ENCODE measurements around the gene CNTN2.

DNA sequence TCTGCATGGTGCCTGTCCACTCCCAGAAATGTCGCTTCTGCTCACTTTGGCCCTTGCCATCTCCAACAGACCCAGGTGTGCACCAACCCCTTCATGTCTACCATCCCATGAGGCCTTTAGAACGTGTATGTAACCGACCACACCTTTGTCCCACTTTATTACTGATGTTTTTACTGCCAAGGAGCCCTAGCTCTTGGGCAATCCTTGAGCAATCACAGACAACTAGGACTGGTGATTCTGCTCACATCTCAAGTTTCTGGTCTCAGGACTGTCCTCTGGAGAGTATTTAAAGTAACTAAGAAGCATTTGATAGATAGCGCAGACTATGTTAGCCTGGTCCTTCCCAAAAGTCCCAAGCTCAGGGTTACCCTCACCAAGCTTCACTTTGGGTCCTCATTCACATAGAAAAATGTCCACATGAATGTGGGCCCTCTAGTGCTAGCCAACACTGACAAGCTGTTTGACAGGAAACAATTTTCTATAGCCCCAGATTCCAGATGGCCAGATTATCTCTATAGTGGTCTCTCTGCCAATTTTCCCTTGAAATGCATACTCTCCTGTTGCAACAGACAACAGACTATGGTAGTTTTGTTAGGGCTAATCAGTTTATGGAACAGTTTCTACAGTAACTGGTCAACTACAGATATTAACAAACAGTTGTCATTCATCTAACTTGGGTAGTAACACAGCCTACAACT is 48.2 kb downstream of the CNTN2 start:
- TF ChIP-seq EZH2 (IDR thresholded peaks at IDR 0.05; ENCODE audit: low read depth) = no peak
- TF ChIP-seq, protein P1, sequence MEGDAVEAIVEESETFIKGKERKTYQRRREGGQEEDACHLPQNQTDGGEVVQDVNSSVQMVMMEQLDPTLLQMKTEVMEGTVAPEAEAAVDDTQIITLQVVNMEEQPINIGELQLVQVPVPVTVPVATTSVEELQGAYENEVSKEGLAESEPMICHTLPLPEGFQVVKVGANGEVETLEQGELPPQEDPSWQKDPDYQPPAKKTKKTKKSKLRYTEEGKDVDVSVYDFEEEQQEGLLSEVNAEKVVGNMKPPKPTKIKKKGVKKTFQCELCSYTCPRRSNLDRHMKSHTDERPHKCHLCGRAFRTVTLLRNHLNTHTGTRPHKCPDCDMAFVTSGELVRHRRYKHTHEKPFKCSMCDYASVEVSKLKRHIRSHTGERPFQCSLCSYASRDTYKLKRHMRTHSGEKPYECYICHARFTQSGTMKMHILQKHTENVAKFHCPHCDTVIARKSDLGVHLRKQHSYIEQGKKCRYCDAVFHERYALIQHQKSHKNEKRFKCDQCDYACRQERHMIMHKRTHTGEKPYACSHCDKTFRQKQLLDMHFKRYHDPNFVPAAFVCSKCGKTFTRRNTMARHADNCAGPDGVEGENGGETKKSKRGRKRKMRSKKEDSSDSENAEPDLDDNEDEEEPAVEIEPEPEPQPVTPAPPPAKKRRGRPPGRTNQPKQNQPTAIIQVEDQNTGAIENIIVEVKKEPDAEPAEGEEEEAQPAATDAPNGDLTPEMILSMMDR (conservative IDR thresholded peaks at IDR 0.05) = no peak

Data from PC-9 (cell line).